Endodermal cell (in vitro differentiated cells): ENCODE measurements around the gene ARNT2. TPM values are rescaled to one million over a fixed set of nuclear protein-coding genes. Genes with fewer than 3 reads are reported as not detected.
"Not testable (repeated sequence)": the region's sequence is repeated elsewhere in the genome, so short reads cannot be mapped to it uniquely, and the experiment has no call there.

ENCODE experiments used
- DNase-seq: peaks from one replicate; pipeline ENCODE4 v3.0.0-alpha.2; 2017
- H3K27ac ChIP-seq: 2 replicates; pipeline ENCODE4 v1.5.1; 2013; ENCODE audit warnings: mild to moderate bottlenecking, low read depth, low read length, moderate library complexity
- H3K27me3 ChIP-seq: 2 replicates; pipeline ENCODE4 v1.6.1; 2013; ENCODE audit warnings: mild to moderate bottlenecking, low read length, moderate library complexity; ENCODE audit not compliant: insufficient read depth, control insufficient read depth, poor library complexity, severe bottlenecking
- H3K36me3 ChIP-seq: 2 replicates; pipeline ENCODE4 v1.7.0; 2013; ENCODE audit warnings: mild to moderate bottlenecking, low read length, moderate library complexity; ENCODE audit not compliant: control insufficient read depth, insufficient read depth
- H3K4me1 ChIP-seq: one replicate; pipeline ENCODE4 v1.7.0; 2013; ENCODE audit warnings: low read length; ENCODE audit not compliant: control insufficient read depth, insufficient read depth
- H3K4me3 ChIP-seq: 2 replicates; pipeline ENCODE4 v1.5.1; 2013; ENCODE audit warnings: mild to moderate bottlenecking, low read length, moderate library complexity
- H3K9ac ChIP-seq: 2 replicates; pipeline ENCODE4 v1.6.1; 2013; ENCODE audit warnings: mild to moderate bottlenecking, low read length, moderate library complexity; ENCODE audit not compliant: poor library complexity, severe bottlenecking; ENCODE audit errors: extremely low read depth
- H3K9me3 ChIP-seq: 2 replicates; pipeline ENCODE4 v1.6.1; 2013; ENCODE audit warnings: mild to moderate bottlenecking, low read length, moderate library complexity; ENCODE audit not compliant: control insufficient read depth
- H3K27ac Mint-ChIP-seq: 2 replicates; pipeline ENCODE4 v1.8.0; 2020; ENCODE audit warnings: mixed read lengths
- H3K27me3 Mint-ChIP-seq: 2 replicates; pipeline ENCODE4 v1.8.0; 2021; ENCODE audit warnings: mild to moderate bottlenecking, mixed read lengths; ENCODE audit not compliant: insufficient read depth
- H3K36me3 Mint-ChIP-seq: 2 replicates; pipeline ENCODE4 v1.8.0; 2020; ENCODE audit warnings: low read depth, mixed read lengths
- H3K4me1 Mint-ChIP-seq: 2 replicates; pipeline ENCODE4 v1.8.0; 2020; ENCODE audit warnings: mixed read lengths
- H3K4me3 Mint-ChIP-seq: 2 replicates; pipeline ENCODE4 v1.8.0; 2020; ENCODE audit warnings: mild to moderate bottlenecking, moderate library complexity, mixed read lengths
- H3K9me3 Mint-ChIP-seq: 2 replicates; pipeline ENCODE4 v1.8.0; 2020; ENCODE audit warnings: mild to moderate bottlenecking, mixed read lengths
- WGBS, 2 experiments: methylation state at CpG; one replicate each; pipeline versions ENCODE4 v1.1.5 to v1.1.7; 2013; ENCODE audit warnings: missing lambda C conversion rate in 2 of 2, mixed read lengths in 1 of 2; ENCODE audit not compliant: insufficient coverage in 1 of 2, insufficient read length in 1 of 2; 5-methylcytosine and 5-hydroxymethylcytosine counted together
- total RNA-seq, 2 donors: library from RNA; stranded (reverse); fragmentation: NEBNext Ultra II Directional in 1 of 2; extraction: Animal tissue kit (Norgen Biotek cat#: 25700) in 1 of 2; gene quantifications; 2 replicates in 1 of 2; 3 replicates in 1 of 2; pipeline ENCODE4 v1.2.1, GENCODE V29; 2021
- TF ChIP-seq, protein P1 (sequence below): fragments of 200-600 bp; sonication (generic); conservative IDR thresholded peaks from 2 replicates; pipeline ENCODE4 v1.5.0; 2021; ENCODE audit warnings: antibody characterized with exemption, mild to moderate bottlenecking

Gene ARNT2
- total RNA-seq, 2 donors from 2014 or later: 8.0 to 15.9 TPM

GRCh38 chr15:80389370-80389769, 14.8 kb upstream of the ARNT2 start:
- DNase-seq: no peak
- no peak overlapping the region for H3K4me3 ChIP-seq
- no peaks in the 10 kb centered on the region for H3K36me3 ChIP-seq
- no peak overlapping the region for H3K4me3 Mint-ChIP-seq
- no peak overlapping the region for H3K27ac Mint-ChIP-seq
- H3K9me3 Mint-ChIP-seq: peaks cover 8% of the 10 kb centered on the region
- no peaks in the 10 kb centered on the region for H3K27me3 ChIP-seq
- peaks cover 4% of the 10 kb centered on the region for H3K4me1 Mint-ChIP-seq
- H3K27me3 Mint-ChIP-seq: no peaks in the 10 kb centered on the region
- no peak overlapping the region for H3K9ac ChIP-seq
- WGBS, 2 experiments: 92% methylated on average over 1 of the region's 1 CpG; no CpG with 5 or more reads in 1 of the 2 experiments
- TF ChIP-seq, protein P1, sequence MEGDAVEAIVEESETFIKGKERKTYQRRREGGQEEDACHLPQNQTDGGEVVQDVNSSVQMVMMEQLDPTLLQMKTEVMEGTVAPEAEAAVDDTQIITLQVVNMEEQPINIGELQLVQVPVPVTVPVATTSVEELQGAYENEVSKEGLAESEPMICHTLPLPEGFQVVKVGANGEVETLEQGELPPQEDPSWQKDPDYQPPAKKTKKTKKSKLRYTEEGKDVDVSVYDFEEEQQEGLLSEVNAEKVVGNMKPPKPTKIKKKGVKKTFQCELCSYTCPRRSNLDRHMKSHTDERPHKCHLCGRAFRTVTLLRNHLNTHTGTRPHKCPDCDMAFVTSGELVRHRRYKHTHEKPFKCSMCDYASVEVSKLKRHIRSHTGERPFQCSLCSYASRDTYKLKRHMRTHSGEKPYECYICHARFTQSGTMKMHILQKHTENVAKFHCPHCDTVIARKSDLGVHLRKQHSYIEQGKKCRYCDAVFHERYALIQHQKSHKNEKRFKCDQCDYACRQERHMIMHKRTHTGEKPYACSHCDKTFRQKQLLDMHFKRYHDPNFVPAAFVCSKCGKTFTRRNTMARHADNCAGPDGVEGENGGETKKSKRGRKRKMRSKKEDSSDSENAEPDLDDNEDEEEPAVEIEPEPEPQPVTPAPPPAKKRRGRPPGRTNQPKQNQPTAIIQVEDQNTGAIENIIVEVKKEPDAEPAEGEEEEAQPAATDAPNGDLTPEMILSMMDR: no peak
- no peaks in the 10 kb centered on the region for H3K9me3 ChIP-seq
- no peaks in the 10 kb centered on the region for H3K4me1 ChIP-seq
- no peak overlapping the region for H3K27ac ChIP-seq
- no peaks in the 10 kb centered on the region for H3K36me3 Mint-ChIP-seq

DNA sequence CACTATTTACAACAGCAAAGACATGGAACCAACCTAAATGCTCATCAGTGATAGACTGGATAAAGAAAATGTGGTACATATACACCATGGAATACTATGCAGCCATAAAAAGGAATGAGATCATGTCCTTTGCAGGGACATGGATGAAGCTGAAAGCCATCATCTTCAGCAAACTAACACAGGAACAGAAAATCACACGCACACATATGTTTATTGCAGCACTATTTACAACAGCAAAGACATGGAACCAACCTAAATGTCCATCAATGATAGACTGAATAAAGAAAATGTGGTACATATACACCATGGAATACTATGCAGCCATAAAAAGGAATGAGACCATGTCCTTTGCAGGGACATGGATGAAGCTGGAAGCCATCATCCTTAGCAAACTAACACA, 13.2 kb upstream of the ARNT2 start:
- DNase-seq, H3K9me3 ChIP-seq, H3K27me3 ChIP-seq, H3K36me3 Mint-ChIP-seq, H3K4me3 ChIP-seq, H3K27ac ChIP-seq, H3K36me3 ChIP-seq, H3K9ac ChIP-seq, H3K4me3 Mint-ChIP-seq, H3K27me3 Mint-ChIP-seq, H3K9me3 Mint-ChIP-seq, H3K27ac Mint-ChIP-seq, H3K4me1 ChIP-seq: not testable (repeated sequence)
- 80% methylated on average over 1 of the region's 1 CpG; no CpG with 5 or more reads in 1 of the 2 experiments for WGBS, 2 experiments
- H3K4me1 Mint-ChIP-seq: peaks cover 12% of the 10 kb centered on the region

DNA sequence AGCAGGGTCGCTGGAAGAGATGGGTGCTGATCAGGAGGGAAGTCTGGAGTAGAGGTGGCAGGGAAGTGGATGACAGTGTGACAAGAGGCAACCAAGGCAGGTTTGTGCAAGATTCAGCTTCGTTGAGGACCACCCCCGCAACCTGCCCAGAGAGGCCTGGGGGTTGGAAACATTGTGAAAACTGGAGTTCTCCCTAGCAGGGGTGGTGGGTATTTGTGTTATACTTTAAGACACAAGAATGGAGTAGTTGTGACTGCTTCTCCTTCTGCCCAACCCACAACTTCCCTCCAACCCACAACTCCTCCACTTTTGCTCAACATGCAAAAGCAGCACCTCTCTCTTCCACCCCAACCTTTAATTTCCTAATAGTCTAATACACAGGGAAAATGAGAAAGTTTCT, 8.6 kb upstream of the ARNT2 start:
- Mint-ChIP-seq H3K36me3 (no peaks in the 10 kb centered on the region), H3K4me3 (no peak overlapping the region), H3K4me1 (peaks cover 16% of the 10 kb centered on the region), H3K27ac (no peak overlapping the region), H3K27me3 (peaks cover 8% of the 10 kb centered on the region), H3K9me3 (peaks cover 8% of the 10 kb centered on the region)
- TF ChIP-seq, protein P1: no peak
- H3K9me3 ChIP-seq: no peaks in the 10 kb centered on the region
- 87 to 97% methylated on average over 3 of the region's 3 CpGs for WGBS, 2 experiments
- H3K4me3 ChIP-seq: no peak overlapping the region
- no peak overlapping the region for H3K27ac ChIP-seq
- no peaks in the 10 kb centered on the region for H3K27me3 ChIP-seq
- H3K36me3 ChIP-seq: no peaks in the 10 kb centered on the region
- DNase-seq: no peak
- no peaks in the 10 kb centered on the region for H3K4me1 ChIP-seq
- no peak overlapping the region for H3K9ac ChIP-seq

- DNase-seq: no peak
- H3K36me3 Mint-ChIP-seq: no peaks in the 10 kb centered on the region
Measured at GRCh38 chr15:80396096-80396495, 8.1 kb upstream of the ARNT2 start.

More at GRCh38 chr15:80396096-80396495, 8.1 kb upstream of the ARNT2 start:
- no peak overlapping the region for H3K4me3 ChIP-seq
- no peaks in the 10 kb centered on the region for H3K27me3 ChIP-seq
- no peaks in the 10 kb centered on the region for H3K36me3 ChIP-seq
- no peaks in the 10 kb centered on the region for H3K4me1 ChIP-seq
- H3K4me1 Mint-ChIP-seq: peaks cover 16% of the 10 kb centered on the region
- H3K9me3 Mint-ChIP-seq: peaks cover 3% of the 10 kb centered on the region
- H3K27me3 Mint-ChIP-seq: peaks cover 8% of the 10 kb centered on the region
- TF ChIP-seq, protein P1: no peak
- H3K4me3 Mint-ChIP-seq: no peak overlapping the region
- H3K27ac ChIP-seq: no peak overlapping the region
- no peaks in the 10 kb centered on the region for H3K9me3 ChIP-seq
- no peak overlapping the region for H3K27ac Mint-ChIP-seq
- WGBS, 2 experiments: 74 to 79% methylated on average over 5 to 7 of the region's 7 CpGs
- no peak overlapping the region for H3K9ac ChIP-seq
